CD4-positive, alpha-beta T cell treated with Interleukin-1 beta for 1 hour (primary cell): ENCODE measurements around the gene IGF1R.

ENCODE experiments used
- DNase-seq, 2 donors: peaks; one replicate each; pipeline ENCODE4 v3.0.0-alpha.2; 2020 to 2022

The IGF1R gene

GRCh38 chr15:98754657-98755022 lies 106.3 kb downstream of the IGF1R start:
- no peak for DNase-seq

- no peak for DNase-seq
Observed at GRCh38 chr15:98755138-98755537, 106.8 kb downstream of the IGF1R start.

- DNase-seq = no peak
Observed at GRCh38 chr15:98755781-98756180, 107.4 kb downstream of the IGF1R start.

- no peak for DNase-seq
Observed at GRCh38 chr15:98758224-98758623, 109.9 kb downstream of the IGF1R start.

GRCh38 chr15:98759277-98759676 lies 110.9 kb downstream of the IGF1R start:
- DNase-seq = no peak

GRCh38 chr15:98760112-98760826 lies 111.9 kb downstream of the IGF1R start:
- no peak for DNase-seq

GRCh38 chr15:98760975-98761374 lies 112.6 kb downstream of the IGF1R start:
- no peak for DNase-seq

- DNase-seq = no peak
Observed at GRCh38 chr15:98763179-98763578, 114.8 kb downstream of the IGF1R start.

GRCh38 chr15:98764291-98764690 lies 116.0 kb downstream of the IGF1R start:
- no peak for DNase-seq

- no peak for DNase-seq
Observed at GRCh38 chr15:98765610-98766009, 117.3 kb downstream of the IGF1R start.

GRCh38 chr15:98767692-98768091 lies 119.4 kb downstream of the IGF1R start:
- DNase-seq = no peak

- no peak for DNase-seq
Observed at GRCh38 chr15:98769867-98770266, 121.5 kb downstream of the IGF1R start.

GRCh38 chr15:98770984-98771383 lies 122.6 kb downstream of the IGF1R start:
- DNase-seq = no peak

GRCh38 chr15:98771541-98771940 lies 123.2 kb downstream of the IGF1R start:
- DNase-seq = no peak

- DNase-seq = no peak
Observed at GRCh38 chr15:98772895-98773294, 124.6 kb downstream of the IGF1R start.

- no peak for DNase-seq
Observed at GRCh38 chr15:98773616-98774015, 125.3 kb downstream of the IGF1R start.

GRCh38 chr15:98774756-98775497 lies 126.6 kb downstream of the IGF1R start:
- no peak for DNase-seq

GRCh38 chr15:98775498-98776230 lies 127.3 kb downstream of the IGF1R start:
- no peak for DNase-seq

- peak in 1 of 2 donors; percentile 28 for DNase-seq
Observed at GRCh38 chr15:98776607-98777281, 128.4 kb downstream of the IGF1R start.

GRCh38 chr15:98777426-98777825 lies 129.1 kb downstream of the IGF1R start:
- no peak for DNase-seq

- no peak for DNase-seq
Observed at GRCh38 chr15:98778263-98778959, 130.1 kb downstream of the IGF1R start.

- DNase-seq = no peak
Observed at GRCh38 chr15:98778960-98779359, 130.6 kb downstream of the IGF1R start.
